HPDE6-E6E7 (cell line): ENCODE results near the gene CAPS2.

Experiments
- DNase-seq: peaks from one replicate; pipeline ENCODE4 v3.0.0; 2011; ENCODE audit warnings: missing footprints; ENCODE audit errors: extremely low spot score

The CAPS2 gene

GRCh38 chr12:75305412-75306332, 24.5 kb downstream of the CAPS2 start:
- no peak for DNase-seq

GRCh38 chr12:75302781-75303180, 27.3 kb downstream of the CAPS2 start:
- DNase-seq = no peak

GRCh38 chr12:75302225-75302624, 27.9 kb downstream of the CAPS2 start:
- DNase-seq = no peak

GRCh38 chr12:75294797-75295196, 35.3 kb downstream of the CAPS2 start:
- no peak for DNase-seq

- no peak for DNase-seq
These were observed 35.8 kb downstream of the CAPS2 start for GRCh38 chr12:75294336-75294735.

GRCh38 chr12:75291014-75291413, 39.1 kb downstream of the CAPS2 start:
- no peak for DNase-seq

DNA sequence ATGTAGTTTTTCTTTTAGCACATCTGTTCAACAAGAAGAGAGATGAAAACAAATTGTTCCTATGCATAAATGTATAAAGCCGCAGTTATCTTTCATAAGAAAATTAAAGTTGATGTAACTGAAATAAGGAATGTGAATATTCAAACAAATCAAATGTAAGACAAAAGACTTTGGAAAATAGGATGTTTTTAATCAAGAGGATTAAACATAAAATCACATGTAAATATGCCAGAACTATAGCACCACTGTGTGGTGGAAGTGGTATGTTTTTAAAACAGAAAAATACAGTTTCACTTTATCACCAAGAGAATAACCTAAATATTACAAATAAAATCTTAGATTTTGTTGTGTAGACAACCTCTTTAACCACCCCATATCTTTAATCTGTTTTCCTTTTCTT, 40.4 kb downstream of the CAPS2 start:
- peak; percentile 7 for DNase-seq

GRCh38 chr12:75288860-75289259, 41.3 kb downstream of the CAPS2 start:
- DNase-seq = no peak

- DNase-seq = no peak
These were observed 54.4 kb downstream of the CAPS2 start for GRCh38 chr12:75275702-75276101.

DNA sequence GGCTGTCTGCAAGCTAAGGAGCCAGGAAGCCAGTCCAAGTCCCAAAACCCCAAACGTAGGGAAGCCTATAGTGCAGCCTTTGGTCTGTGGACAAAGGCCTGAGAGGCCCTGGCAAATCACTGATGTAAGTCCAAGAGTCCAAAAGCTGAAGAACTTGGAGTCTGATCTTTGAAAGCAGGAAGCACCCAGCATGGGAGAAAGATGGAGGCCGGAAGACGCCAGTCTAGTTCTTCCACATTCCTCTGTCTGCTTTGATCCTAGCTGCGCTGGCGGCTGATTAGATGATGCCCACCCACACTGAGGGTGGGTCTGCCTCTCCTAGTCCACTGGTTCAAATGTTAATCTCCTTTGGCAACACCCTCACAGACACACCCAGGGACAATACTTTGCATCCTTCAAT, 58.5 kb downstream of the CAPS2 start:
- DNase-seq = no peak

GRCh38 chr12:75270157-75270556, 60.0 kb downstream of the CAPS2 start:
- peak; percentile 16 for DNase-seq

DNA sequence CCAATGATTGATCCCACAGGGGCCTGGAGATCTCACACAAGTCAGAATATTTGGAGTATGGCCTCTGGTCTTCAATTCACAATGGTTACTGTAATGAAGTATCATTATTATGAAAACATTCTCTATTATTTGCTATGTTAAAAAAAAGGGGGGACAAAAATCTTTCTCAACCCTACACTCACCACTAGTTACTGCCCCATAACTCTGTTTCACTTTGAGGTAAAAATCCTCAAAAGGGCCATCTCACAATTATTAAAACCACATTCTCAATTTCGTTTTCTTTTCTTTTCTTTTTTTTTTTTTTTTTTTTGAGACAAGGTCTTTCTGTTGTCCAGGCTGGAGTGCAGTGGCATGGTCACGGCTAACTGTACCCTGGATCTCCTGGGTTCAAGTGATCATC, 60.9 kb downstream of the CAPS2 start:
- DNase-seq = no peak

GRCh38 chr12:75260316-75260715, 69.8 kb downstream of the CAPS2 start:
- no peak for DNase-seq

DNA sequence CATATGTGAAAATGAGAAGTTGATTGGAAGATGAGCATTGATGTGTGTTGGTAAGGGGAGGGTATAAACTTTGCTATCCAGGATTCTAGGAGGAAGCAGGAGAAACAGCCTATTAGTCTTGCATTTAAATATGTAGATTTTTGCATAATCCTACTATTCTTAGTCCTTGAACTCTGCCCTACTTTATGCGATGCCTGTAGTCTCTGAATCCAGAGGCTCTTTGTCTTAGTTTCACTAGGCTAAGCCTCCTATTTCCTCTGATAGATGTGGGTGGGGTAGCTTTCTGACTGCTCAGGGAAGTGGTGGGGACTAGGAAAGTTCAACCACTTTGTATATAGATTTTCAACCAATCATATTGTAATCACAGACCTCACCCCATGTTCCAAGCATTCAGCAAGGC, 71.0 kb downstream of the CAPS2 start:
- no peak for DNase-seq

GRCh38 chr12:75257510-75257909, 72.6 kb downstream of the CAPS2 start:
- DNase-seq = no peak

- no peak for DNase-seq
These were observed 85.0 kb downstream of the CAPS2 start for GRCh38 chr12:75245108-75245507.

DNA sequence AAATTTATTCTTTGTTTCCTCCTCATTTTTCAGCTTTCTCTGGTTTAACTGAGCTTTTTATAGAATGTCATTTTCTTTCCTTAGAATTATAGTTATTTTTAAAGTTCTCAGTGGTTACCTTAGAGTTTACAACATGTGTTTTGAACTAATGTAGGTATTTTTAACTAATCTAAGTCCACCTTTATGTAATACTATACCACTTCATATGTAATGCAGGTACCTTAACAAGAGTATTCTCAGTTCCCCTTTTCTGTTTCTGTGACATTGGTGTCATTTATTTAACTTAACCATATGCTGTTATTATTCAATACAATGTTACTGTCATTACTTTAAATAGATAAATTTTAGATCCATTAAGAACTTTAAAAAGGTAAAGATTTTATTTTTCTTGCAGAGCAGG, 90.1 kb downstream of the CAPS2 start:
- no peak for DNase-seq

- DNase-seq = no peak
These were observed 93.9 kb downstream of the CAPS2 start for GRCh38 chr12:75236206-75236605.

DNA sequence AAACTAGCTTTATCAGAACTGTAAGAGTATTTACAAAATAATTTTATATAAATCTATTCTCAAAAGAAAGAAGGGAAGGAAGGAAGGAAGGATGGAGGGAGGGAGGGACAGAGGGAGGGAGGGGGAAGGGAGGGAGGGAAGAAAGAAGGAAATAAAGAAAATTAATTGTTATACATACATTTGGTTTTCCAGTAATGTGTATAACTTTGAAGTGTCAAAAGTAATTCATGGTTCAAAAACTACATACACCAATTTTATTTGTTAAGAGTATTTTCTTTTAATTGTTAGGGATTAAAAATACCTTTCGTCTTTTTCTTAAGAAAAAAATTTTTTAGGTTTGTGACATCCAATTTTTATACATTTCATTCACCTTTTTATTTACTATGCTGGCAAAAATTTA, 103.0 kb downstream of the CAPS2 start:
- DNase-seq = no peak
